T1000 (cell line): ENCODE measurements around the gene CCDC141.

Experiments
- DNase-seq: peaks from one replicate; lab custom pipeline; 2025; ENCODE audit warnings: mixed read lengths; lab: John Stamatoyannopoulos, UW

CCDC141 gene

DNA sequence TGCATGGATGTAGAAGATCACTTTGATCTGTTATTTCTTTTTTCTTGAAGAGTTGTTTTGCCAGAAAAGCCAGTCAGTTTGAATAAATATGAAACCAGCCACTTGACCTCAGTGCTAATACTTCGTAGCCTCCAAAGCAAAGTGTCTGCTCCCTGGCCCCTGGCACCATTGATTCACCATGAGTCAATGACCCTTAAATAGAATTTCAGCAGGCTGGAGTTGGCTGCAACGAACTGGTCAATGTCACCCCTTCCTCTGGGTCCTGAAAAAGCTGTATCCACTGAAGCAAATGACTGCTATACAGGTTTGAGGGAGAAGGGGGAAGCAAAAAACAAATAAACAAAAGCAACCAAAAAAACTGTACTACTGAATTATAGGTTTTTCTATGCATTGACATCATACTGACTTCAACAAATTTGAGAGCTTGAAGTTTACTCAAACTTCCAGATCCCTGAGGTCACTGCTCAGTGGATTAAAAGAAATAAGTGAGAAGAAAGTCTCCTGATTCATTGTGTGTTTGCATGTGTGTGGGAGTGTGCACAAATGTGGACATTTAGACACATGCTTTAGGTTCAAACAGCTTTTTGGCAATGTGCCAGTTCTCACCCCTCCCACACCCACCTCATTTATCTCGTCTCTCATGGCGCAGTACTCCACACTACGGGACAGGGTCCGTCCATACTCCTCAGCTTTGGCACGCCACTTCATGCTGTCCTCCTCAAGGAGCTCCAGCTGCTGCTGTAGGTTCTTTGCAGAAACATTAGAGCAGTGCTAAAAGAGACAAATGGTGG is 184.6 kb downstream of the CCDC141 start:
- DNase-seq, result no peak

DNA sequence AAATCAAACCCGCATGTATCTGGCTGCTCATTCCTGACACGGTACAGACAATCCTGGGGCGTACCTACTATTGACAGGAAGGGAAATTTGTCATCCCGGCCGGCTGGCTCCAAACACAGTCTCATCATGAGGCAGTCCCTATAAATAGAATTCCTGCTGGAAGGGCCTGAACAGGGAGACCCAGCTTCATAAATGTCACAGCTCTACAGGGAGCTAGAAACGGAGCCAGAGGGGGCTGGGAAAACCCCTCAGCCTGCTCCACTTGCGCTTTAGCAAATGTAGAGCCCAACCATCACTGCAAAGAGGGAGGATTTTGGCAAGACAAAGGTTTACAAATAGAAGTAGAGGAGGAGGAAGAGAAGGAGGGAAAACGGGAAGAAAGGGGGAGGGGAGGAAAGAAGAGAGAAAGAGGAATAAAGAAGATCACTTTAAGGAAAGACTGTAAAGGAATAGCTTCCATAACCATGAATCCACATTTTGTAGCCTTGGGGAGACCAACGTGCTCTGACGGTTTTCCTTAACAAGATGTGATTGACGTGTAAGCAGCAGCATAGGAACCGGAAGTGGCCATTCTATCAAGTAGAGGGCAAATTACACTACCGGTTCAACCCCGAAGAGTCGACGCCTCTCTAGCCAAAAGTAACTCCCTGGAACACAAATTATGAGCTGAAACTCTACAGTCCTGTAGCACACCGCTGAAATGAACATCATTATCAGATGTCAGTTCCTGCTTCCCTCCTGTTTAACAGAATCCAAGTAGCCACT is 185.9 kb downstream of the CCDC141 start:
- no peak for DNase-seq

DNA sequence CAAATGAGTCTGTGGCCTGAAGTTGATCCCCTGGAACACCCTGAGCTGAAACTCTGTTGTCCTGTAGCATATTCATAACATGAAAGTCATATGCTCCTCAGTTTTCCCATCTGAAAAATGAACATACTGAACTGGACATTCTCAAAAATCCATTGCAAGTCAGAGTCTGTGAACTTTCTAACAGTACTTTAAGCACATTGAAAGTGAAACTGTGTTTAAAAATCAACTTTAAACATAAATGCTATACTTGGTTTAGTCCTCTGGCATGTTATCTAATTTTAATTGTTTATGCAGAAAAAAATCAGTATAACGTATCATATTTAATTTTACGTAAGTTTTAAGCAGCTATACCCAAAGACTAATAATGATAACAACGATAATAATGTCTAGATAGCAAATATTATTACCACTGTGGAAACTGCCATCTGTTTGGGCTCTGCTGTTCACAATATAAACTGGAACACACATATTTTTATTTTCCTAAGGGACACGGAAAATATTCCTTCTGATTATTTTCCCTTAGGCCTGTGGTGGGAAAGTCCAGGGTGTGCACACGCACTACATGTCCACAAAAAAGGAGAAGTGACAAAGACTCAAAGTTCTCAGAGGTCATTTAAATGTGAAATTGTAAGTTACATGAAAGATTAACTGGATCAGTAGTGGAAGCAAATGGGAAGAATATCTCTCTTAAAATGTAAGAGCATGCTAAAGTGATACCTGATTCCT is 186.6 kb downstream of the CCDC141 start:
- DNase-seq, result no peak

- no peak for DNase-seq
Measured at GRCh38 chr2:178860551-178860950, 189.4 kb downstream of the CCDC141 start.

DNA sequence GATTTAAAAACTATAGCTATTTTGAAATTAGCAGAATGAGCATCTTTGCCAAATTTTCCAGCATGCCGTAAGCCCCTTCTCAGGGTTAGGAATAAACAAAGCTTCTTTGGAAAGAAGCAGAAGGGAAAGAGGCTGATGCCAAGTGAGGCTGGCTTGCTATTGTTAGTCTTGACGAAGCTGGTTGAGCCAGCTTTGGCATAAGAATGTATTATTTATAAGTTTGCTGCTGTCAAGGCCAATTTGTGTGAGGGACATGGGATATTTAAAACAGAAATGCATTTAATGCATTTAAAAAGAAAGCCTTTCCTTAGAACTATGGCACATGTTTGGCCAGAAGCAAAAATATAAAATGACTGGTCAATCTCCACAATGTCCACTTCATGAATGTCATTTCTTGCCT is 190.2 kb downstream of the CCDC141 start:
- DNase-seq, result no peak

- no peak for DNase-seq
Measured at GRCh38 chr2:178858896-178859625, 190.9 kb downstream of the CCDC141 start.

DNA sequence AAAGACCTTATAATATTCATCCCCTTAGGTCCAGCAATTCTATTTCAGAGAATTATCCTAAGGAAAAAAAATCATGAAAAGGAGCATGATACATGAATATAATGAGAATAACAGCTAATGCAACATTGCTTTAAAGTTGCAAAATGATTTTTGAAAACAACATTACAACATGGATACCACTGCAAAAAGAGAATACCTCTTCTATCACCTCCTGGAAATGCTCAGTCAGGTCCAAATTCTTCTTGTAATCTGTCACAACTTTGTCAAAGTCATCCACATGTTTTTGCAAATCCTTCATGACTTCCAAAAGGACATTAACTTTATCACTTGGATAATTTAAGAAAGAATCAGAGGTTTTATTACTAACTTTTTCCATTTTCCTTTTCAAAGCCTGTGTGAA is 194.8 kb downstream of the CCDC141 start:
- no peak for DNase-seq

DNA sequence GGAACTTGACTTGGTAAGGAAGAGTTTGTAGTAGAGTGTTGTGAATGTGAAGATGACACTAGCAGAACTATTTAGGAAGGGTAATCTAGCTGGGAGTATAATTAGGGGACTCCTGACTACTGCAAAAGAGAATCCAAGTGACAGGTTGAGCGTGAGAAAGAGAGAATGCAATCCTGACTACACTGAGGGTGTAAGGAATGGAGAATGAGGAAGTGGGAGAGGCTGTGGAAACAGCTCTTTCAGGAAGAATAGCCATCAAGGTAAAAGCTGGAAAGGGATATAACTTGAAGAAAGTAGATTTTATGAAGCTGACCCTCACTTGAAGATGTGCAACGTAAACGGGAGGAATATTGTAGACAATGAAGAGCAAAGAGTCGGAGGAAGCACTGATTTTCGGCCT is 201.6 kb downstream of the CCDC141 start:
- no peak for DNase-seq

DNA sequence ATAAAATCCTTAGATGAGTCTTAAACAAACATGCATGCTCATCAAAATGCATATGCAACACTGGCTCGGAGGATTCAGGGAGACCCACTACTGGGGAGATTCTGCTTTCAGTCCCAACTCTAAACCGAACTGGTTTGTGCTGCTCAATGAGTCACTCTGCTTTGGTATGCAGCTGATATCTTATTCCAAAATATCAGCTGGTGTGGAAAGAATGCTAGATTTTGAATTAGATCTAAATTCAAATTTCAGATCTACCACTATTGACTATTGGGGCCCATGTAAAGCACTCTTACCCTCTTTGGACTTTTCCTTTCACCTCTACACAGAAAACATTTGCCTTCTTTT is 203.5 kb downstream of the CCDC141 start:
- DNase-seq, result no peak

DNA sequence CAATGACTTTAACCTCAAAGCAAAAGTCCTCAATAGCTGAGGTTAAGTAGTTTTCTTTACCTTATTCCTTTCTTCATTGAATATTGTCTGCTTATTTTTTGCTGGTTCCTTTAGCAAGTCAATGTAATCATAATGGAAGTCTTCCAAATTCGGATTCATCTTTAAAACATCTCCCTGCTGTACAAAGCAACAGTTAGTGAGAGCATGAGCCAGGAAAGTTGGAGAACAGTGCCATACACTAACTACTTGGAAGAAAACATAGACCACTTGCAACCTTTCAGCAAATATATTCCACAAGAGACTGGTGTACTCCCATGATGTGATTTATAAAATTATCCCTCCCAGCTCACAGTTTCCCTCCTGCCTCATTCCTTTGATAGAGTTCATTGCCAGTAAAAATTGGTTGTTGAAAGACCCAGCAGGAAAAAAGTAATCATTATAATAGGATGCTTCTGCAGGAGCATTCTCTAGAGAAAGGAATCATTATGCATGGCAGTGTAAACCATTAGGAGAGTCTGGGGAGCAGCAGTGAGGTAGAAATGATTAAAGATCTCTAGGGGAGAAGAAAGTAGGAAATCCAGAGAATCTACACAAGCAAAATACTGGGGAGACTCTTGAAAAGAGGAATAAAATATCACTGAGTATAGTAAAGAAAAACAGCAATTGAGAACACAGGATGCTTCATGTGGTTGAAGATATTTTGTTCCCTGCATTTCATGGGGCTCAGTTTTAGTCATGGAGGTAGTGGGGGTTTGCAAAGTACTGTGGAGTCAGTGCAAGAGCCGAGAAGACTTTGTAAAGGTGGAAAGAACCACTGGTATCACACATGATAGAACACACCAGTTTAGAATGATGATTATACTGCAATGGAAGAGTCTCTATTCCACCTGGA is 204.1 kb downstream of the CCDC141 start:
- no peak for DNase-seq

DNA sequence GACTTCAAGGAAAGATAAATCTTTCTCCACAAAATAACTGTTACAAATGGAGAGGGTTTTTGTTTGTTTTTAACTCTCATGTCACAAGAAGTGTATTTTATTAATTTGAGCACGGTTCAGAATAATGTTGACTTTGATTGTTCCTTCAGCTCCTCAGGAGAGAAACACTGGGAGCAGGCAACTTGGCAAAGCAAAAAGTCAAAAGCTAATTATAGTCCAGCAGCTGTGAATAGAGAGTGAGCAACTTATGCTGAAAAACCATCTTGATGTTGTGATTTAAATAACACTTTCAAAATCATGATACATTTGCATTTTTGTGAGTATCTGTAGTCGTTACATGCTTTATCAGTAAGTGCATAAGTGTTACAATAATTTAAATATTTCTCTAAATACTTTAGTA is 205.2 kb downstream of the CCDC141 start:
- DNase-seq, result no peak

DNA sequence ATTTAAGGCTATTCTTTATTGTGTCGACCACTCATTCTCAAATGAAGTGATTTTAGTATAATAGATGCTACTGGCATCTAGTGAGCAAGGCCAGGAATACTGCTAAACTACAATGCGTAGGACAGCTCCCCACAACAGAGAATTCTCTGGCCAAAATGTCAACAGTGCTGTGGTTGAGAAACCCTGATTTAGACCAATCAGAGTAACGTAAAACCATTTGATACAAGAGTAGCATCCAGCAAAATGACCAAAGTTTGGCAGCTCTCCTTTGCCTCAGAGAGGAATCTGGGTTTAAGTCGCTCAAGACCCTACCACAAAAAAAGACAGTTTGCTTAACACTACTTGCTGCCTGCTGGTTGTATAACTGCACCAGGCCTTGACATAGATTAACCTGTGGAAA is 205.7 kb downstream of the CCDC141 start:
- no peak for DNase-seq

DNA sequence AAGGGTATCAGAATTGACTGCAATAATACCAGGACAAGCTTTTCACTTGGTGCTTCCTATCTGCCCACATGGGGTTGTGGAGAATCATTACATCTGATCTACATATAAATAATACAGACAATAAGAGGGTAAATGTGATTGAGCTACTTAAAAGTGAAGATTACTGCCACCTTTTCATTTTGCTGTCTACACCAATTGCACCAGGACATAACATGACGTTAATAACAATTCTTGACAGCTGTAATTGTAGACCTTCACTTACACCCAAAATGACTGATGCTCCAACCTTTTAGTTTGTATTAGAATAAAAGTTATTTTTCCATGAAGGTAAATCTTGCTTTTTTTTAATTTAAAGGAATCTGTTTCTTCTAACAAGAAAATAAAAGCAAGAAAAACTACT is 206.2 kb downstream of the CCDC141 start:
- DNase-seq, result no peak

- no peak for DNase-seq
Measured at GRCh38 chr2:178836807-178837206, 213.1 kb downstream of the CCDC141 start.

- DNase-seq, result no peak
Measured at GRCh38 chr2:178834086-178834485, 215.9 kb downstream of the CCDC141 start.

DNA sequence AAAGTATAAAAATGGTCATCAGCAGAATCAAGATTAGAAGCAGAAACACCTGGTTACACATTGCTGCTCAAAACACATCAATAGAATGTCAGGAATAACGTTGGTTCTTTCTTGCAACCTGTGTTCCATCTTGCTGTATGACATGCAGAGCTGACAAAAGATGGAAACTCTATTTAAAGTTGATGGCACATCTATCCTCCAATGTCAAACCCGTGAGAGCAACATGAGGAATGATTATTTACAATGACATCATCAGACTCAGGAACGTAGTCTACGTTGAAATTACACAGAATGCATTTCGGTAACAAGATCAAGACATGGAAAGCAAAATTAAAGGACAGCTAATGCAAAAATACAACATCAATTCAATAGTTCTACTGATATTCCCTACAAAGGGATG is 216.6 kb downstream of the CCDC141 start:
- no peak for DNase-seq

DNA sequence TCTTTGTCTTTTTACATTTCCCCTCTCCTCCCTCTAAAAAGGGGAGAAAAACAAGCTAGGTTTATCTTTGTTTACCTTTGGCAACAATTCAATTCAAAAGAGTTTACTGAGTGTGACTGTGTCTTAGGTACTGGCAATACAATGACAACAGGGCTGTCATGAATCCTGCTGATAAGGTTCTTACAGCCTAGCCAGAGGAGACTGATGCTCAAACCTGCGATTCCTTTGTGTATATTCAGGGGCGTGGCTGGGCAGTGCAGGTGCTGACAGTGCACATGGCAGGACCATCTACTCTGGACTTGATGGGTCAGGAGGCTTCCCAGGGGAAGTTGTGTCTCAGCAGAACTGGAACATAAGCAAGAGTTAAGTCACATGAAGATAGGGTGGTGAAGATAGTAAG is 219.5 kb downstream of the CCDC141 start:
- no peak for DNase-seq

DNA sequence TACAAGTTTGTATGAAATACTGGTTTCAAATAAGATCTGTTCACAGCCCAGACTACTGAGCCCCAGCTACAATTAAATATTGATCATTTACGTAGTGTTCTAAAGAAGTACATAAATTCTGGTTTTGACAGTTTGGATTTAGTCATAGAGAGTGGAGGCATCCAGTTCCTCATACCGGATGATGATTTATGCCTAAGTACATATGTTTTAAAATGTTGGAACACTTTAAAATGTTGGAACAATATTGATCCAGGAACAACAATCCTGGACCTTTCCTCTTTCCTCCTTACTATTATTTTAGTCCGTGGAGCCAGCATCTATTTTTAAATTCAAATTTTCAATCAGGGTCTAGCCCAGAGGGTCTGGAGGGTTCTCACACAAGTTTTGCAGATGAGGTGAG is 220.0 kb downstream of the CCDC141 start:
- DNase-seq, result no peak

DNA sequence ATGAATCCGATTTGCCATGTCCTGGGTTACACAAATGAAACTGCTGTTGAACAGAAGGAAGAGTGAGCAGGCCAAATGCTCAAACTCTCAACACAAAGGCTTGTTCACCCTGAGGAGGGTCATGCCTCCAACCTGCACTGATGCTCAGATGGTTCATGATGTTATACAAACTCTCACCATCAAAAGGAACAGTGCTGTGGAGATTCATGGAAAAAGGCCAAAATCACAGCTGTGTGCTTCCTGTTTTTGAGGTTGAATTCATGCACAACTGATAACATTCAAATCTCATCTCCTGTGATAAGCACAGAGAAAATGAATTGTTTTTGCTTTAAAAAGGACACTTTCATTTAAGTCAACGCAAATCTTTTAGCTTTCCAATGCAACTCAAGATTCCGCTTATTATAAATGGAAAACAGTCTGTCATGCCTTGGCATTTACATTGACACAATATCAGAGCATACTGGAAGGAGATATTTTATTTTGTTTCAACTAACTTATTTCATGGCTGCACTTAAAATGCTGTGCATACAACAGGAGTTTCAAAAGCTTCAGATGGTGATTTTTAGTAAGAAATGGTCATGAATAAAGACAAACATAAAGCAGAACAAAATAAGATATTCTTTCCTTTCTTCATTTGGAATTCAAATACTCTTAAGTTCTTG is 220.5 kb downstream of the CCDC141 start:
- no peak for DNase-seq

- DNase-seq, result no peak
Measured at GRCh38 chr2:178828486-178828881, 221.5 kb downstream of the CCDC141 start.
